ENCODE measurements around the gene ARHGAP9.

Gene ARHGAP9

DNA sequence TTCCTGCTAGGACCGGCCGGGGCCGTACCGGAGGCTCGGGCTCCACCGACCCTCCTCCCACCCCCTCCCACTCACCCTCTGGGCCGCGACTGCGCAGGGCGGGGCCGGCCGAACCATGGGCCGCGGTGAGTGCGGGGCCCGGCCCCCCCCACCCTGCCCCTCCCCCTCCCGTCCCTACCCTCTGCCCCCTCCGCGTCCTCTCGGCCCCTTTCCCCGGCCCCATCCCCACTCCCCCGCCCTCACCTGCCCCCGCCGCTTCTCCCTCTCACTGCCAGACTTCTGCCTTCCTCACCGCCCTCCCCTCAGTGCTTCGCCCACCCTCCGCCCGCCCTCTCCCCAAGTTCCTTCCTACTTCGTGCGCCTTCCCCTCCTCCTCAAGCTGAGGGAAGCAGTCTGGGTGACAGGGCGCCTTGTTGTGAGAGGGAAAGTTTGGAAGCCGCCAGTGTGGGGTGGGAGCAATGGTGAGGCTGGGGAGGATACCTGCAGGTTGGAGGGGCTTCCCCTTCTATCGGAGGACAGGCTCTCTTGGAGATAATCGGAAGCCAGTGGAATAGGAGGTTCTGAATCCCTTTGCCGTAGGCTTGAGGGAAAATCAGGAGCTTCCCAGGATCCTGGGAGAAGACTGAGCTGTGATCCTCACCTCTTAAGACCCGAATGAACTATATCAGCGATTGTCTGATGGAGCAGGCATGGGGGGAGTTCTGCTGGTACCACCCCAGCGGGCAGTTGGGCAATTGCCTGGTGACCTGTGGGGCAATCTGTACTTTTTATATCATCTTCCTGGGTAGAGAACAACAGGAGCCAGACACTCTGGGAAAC, 43.4 kb upstream of the ARHGAP9 start (continued):
- TF ChIP-seq, protein P1, sequence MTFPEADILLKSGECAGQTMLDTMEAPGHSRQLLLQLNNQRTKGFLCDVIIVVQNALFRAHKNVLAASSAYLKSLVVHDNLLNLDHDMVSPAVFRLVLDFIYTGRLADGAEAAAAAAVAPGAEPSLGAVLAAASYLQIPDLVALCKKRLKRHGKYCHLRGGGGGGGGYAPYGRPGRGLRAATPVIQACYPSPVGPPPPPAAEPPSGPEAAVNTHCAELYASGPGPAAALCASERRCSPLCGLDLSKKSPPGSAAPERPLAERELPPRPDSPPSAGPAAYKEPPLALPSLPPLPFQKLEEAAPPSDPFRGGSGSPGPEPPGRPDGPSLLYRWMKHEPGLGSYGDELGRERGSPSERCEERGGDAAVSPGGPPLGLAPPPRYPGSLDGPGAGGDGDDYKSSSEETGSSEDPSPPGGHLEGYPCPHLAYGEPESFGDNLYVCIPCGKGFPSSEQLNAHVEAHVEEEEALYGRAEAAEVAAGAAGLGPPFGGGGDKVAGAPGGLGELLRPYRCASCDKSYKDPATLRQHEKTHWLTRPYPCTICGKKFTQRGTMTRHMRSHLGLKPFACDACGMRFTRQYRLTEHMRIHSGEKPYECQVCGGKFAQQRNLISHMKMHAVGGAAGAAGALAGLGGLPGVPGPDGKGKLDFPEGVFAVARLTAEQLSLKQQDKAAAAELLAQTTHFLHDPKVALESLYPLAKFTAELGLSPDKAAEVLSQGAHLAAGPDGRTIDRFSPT (tag by site-specific recombination; IDR thresholded peaks at IDR 0.05) = 0 out of 2 replicates have a peak, but pooled peaks have one; percentile 21
- TF ChIP-seq, protein P2, sequence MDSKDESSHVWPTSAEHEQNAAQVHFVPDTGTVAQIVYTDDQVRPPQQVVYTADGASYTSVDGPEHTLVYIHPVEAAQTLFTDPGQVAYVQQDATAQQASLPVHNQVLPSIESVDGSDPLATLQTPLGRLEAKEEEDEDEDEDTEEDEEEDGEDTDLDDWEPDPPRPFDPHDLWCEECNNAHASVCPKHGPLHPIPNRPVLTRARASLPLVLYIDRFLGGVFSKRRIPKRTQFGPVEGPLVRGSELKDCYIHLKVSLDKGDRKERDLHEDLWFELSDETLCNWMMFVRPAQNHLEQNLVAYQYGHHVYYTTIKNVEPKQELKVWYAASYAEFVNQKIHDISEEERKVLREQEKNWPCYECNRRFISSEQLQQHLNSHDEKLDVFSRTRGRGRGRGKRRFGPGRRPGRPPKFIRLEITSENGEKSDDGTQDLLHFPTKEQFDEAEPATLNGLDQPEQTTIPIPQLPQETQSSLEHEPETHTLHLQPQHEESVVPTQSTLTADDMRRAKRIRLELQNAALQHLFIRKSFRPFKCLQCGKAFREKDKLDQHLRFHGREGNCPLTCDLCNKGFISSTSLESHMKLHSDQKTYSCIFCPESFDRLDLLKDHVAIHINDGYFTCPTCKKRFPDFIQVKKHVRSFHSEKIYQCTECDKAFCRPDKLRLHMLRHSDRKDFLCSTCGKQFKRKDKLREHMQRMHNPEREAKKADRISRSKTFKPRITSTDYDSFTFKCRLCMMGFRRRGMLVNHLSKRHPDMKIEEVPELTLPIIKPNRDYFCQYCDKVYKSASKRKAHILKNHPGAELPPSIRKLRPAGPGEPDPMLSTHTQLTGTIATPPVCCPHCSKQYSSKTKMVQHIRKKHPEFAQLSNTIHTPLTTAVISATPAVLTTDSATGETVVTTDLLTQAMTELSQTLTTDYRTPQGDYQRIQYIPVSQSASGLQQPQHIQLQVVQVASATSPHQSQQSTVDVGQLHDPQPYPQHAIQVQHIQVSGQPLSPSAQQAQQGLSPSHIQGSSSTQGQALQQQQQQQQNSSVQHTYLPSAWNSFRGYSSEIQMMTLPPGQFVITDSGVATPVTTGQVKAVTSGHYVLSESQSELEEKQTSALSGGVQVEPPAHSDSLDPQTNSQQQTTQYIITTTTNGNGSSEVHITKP (tag by site-specific recombination; IDR thresholded peaks at IDR 0.05) = peak; percentile 58; the same call in 1 of the 2 replicates
- TF ChIP-seq, protein P3, sequence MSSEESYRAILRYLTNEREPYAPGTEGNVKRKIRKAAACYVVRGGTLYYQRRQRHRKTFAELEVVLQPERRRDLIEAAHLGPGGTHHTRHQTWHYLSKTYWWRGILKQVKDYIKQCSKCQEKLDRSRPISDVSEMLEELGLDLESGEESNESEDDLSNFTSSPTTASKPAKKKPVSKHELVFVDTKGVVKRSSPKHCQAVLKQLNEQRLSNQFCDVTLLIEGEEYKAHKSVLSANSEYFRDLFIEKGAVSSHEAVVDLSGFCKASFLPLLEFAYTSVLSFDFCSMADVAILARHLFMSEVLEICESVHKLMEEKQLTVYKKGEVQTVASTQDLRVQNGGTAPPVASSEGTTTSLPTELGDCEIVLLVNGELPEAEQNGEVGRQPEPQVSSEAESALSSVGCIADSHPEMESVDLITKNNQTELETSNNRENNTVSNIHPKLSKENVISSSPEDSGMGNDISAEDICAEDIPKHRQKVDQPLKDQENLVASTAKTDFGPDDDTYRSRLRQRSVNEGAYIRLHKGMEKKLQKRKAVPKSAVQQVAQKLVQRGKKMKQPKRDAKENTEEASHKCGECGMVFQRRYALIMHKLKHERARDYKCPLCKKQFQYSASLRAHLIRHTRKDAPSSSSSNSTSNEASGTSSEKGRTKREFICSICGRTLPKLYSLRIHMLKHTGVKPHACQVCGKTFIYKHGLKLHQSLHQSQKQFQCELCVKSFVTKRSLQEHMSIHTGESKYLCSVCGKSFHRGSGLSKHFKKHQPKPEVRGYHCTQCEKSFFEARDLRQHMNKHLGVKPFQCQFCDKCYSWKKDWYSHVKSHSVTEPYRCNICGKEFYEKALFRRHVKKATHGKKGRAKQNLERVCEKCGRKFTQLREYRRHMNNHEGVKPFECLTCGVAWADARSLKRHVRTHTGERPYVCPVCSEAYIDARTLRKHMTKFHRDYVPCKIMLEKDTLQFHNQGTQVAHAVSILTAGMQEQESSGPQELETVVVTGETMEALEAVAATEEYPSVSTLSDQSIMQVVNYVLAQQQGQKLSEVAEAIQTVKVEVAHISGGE (tag by site-specific recombination; conservative IDR thresholded peaks at IDR 0.05; ENCODE audit: low read depth) = no peak
- no peak for TF ChIP-seq ZNF416 (tag by site-specific recombination; IDR thresholded peaks at IDR 0.05)
- TF ChIP-seq, protein P4, sequence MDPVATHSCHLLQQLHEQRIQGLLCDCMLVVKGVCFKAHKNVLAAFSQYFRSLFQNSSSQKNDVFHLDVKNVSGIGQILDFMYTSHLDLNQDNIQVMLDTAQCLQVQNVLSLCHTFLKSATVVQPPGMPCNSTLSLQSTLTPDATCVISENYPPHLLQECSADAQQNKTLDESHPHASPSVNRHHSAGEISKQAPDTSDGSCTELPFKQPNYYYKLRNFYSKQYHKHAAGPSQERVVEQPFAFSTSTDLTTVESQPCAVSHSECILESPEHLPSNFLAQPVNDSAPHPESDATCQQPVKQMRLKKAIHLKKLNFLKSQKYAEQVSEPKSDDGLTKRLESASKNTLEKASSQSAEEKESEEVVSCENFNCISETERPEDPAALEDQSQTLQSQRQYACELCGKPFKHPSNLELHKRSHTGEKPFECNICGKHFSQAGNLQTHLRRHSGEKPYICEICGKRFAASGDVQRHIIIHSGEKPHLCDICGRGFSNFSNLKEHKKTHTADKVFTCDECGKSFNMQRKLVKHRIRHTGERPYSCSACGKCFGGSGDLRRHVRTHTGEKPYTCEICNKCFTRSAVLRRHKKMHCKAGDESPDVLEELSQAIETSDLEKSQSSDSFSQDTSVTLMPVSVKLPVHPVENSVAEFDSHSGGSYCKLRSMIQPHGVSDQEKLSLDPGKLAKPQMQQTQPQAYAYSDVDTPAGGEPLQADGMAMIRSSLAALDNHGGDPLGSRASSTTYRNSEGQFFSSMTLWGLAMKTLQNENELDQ (tag by site-specific recombination; IDR thresholded peaks at IDR 0.05; ENCODE audit: low read depth) = no peak
- peak; percentile 87 for TF ChIP-seq IKZF3 (tag by site-specific recombination; IDR thresholded peaks at IDR 0.05)
- 0 out of 2 replicates have a peak, but pooled peaks have one; percentile 35 for TF ChIP-seq ZNF394 (tag by site-specific recombination; IDR thresholded peaks at IDR 0.05; ENCODE audit: borderline replicate concordance)
- TF ChIP-seq ZNF521 (tag by site-specific recombination; IDR thresholded peaks at IDR 0.05) = no peak
- TF ChIP-seq SP2 (tag by site-specific recombination; IDR thresholded peaks at IDR 0.05) = peak; percentile 85
- TF ChIP-seq, protein P5, sequence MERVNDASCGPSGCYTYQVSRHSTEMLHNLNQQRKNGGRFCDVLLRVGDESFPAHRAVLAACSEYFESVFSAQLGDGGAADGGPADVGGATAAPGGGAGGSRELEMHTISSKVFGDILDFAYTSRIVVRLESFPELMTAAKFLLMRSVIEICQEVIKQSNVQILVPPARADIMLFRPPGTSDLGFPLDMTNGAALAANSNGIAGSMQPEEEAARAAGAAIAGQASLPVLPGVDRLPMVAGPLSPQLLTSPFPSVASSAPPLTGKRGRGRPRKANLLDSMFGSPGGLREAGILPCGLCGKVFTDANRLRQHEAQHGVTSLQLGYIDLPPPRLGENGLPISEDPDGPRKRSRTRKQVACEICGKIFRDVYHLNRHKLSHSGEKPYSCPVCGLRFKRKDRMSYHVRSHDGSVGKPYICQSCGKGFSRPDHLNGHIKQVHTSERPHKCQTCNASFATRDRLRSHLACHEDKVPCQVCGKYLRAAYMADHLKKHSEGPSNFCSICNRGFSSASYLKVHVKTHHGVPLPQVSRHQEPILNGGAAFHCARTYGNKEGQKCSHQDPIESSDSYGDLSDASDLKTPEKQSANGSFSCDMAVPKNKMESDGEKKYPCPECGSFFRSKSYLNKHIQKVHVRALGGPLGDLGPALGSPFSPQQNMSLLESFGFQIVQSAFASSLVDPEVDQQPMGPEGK (tag by site-specific recombination; IDR thresholded peaks at IDR 0.05) = peak; percentile 55
- TF ChIP-seq GLIS1 (tag by site-specific recombination; IDR thresholded peaks at IDR 0.05) = 0 out of 2 replicates have a peak, but pooled peaks have one; percentile 7

Data from HEK293 (cell line).